Stimulated activated CD4-positive, alpha-beta T cell treated with anti-CD3 and anti-CD28 coated beads, TNF-alpha, amount 100 ng/mL, for 4 hours (primary cell): Measurements from ENCODE around the gene IL1RL1.

ENCODE experiments used
- DNase-seq, 3 experiments: peaks; one replicate each; pipeline ENCODE4 v3.0.0-alpha.2; 2020; ENCODE audit warnings: low read depth in 3 of 3

The IL1RL1 gene

DNA sequence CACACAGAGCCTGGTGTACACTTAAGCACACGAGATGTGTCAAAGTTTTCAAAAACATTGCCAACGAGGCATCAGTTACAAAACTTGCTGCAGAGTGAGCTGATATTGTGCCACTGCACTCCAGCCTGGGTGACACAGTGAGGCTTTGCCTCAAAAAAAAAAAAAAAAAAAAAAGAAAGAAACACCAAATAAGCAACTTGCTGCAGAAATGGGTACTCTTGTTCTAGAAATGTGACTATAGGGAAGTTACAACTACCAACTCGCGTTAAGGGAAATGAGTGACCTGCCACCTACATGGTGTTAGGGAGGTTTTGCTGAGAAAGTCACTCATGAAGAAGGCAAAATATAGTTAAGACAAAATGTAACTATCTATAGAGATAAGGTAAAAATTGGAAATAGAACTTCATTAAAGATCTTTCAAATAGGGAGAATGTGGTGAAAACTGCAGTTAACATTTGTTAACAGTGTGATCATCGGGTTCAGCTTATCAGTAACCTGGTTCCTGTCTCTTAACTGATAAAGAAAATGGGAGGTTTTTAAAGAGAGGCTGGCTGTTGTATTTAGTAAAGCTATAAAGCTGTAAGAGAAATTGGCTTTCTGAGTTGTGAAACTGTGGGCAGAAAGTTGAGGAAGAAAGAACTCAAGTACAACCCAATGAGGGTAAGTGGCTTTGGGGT is at the start of gene IL1RL1:
Gene IL1RL1 (plus strand): TSS at position 600 of the 677 bp plus-strand sequence. CDS start 26,702 bp downstream, outside the sequence.
- DNase-seq, result no peak

DNA sequence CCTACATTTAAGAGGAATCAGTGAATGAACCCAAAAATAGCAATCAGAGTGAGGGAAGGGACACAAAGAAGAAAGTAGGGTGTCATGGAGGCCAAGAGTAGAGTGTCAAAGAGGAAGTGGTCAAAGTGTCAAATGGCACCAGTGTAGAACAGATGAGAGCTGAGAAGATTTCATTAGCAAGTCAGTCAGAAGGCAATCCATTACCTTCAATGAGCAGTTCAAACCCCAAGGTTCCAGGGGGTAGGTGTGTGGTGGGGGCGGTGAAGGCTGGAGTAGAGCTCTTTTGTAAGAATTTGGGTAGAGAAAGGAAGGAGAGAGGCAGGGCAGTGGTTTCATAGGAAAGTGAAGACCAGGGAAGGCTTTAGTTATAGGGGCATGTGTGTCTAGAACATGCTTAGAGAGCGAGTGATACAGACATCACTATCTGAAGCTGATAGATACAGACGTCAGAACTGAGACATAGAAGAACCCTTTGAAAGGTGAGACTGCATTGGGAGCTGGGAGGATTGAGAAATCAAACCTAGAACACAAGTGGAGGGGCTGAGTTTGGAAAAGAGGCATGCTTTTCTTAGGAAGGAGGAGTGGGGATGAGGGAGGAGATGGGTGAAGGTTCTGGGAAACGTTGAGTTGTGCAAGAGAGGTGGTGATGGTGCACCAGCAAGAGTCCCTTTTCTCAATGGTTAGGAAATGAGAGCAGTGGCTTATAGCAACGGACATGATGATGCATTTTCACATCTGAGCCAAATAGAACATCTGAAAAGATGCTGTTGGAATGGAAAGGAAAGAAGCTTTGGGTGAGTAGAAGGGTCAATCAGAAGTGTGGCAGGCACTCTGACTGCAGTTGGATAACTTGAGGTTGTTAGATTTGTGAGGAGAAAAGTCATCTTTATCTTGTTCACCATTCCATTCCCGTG is 48.9 kb upstream of the IL1RL1 start:
- no peak for DNase-seq

DNA sequence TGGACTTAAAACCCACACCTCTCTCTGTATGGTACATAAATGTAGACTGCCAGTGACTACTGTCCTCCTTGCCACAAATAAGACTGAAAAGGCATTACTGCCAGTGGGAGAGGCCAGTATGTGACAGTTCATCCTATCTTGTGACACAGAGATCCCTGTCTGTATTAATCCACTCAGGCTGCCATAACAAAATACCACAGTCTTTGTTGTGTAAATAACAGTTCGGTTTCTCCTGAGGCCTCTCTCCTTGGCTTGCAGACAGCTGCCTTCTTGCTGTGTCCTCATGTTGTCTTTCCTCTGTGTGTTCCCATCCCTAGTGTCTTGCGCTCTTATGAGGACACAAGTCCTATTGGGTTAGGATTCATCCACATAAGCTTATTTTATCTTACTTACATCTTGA is 46.4 kb upstream of the IL1RL1 start:
- no peak for DNase-seq

DNA sequence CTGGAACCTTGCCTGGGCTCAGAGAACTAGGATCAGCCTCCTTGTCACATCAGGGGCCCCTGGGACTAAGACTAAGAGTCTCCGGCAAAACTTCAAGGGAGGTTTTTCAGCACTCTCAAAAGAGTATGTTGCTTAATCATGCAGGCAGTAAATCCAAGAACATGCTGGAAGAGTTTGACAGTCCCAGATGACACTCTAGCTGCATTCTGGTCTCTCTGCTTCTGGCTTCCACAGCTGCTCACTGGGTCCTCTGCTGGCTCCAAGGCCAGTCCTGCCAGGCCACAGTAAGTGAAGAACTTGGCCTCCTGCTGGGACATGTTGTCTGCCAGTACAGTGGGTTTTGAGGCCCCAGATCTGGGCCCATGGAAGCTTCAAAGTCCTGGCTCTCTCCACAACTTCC is 45.2 kb upstream of the IL1RL1 start:
- DNase-seq, result no peak

DNA sequence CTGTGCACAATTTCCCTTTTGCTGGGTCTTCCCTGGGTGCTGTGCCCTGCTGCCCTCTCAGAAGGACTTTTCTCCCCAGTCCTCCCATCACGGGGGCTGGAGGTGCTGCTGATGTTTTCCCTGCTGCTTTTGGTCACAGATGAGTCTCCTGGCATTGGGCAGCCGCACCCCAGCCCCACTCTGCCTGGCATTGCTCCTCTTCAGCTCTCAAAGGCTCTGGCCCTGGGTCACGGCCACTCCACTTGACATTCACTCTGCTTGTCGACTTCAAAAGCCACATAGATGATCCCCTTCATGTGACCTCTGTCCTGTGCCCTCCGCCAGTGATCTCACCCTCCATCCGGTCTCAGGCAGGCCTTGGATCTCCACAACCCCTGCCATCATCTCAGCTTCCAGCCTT is 43.6 kb upstream of the IL1RL1 start:
- DNase-seq, result no peak

DNA sequence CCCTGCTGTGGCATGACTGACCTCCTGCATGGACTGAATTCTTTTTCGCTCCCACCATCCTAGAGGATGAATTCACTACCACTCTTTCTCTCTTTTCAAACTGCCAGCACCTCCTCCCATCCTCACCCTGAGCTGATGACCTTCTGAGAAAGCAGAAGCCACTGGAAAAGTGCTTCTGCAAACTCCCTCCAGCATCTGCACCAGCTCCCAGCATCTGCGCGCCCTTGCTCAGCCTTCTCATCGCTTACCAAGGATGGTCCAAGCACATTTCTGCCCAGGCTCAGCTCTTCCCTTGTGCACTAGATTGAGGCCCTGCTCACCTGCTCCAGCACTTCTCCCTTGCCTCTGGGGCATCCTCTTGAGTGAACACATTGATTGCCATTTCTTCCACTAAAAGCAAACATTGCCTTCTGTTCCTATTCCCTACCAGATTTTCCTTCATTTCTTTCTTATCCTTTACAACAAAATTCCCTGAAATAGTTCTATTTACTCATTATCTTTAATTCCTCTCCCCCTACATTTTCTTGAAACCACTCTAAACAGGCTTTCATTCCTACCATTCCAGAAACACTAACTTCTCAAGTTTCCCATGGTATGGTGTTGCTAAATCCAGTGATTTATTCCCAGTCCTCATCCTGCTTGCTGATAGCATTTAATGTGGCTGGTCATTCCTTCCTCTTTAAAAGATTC is 42.7 kb upstream of the IL1RL1 start:
- no peak for DNase-seq

DNA sequence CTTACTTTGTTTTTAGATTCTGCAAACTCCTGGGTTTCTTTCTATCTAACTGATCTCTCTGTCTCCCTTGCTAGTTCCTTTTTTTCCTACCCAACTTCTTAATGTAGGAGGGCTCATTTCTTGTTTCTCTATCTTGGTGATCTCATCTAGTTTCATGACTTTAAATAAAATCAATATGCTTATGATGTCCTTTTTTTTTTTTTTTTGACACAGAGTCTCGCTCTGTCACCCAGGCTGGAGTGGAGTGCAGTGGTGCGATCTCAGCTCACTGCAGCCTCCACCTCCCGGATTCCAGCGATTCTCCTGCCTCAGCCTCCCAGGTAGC is 42.2 kb upstream of the IL1RL1 start:
- no peak for DNase-seq

DNA sequence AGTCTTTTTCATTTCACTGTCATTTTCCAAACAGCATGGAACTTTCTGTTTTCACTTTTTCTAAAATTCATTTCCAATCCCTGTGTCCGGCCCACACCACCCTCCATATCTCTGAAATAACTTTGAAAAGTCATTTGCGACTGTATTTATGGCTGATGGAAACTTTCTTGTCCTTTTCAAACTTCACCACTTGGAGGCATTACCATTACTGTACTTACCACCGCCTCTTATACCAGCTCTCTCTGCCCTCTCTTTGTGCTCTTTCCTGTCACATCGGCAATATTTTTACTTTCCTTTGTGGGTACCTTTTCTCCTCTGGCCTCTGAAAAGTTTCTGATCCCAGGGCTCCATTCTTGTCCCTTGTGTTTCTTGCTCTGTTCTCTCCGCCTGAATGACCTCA is 39.5 kb upstream of the IL1RL1 start:
- no peak for DNase-seq

DNA sequence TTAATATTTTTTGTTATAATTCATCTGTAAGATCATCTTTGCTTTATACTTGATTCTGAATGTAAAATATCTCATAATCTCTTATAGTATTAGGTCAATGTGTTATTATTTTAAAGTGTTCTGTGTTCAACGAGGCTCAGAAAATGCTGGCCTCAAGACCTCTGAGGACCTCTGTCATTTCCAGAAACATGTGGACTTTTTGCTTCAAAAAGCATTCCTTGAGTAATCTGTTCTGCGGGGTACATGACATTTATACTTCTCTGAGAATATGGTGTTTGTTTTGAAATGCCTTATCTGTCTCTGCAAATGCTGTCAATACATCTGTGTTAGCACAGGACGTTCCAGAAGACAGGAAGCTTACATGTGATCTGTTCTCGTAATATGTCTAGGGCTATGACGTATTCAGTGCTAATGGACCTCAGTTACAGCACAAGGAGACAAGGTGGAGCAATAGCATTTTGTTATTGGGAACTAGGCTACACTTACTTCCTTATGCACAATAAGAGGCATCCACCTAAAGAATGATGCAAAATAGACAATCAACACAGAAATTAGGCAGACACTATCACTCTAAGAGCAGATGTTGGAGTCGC is 37.6 kb upstream of the IL1RL1 start:
- DNase-seq, result no peak

DNA sequence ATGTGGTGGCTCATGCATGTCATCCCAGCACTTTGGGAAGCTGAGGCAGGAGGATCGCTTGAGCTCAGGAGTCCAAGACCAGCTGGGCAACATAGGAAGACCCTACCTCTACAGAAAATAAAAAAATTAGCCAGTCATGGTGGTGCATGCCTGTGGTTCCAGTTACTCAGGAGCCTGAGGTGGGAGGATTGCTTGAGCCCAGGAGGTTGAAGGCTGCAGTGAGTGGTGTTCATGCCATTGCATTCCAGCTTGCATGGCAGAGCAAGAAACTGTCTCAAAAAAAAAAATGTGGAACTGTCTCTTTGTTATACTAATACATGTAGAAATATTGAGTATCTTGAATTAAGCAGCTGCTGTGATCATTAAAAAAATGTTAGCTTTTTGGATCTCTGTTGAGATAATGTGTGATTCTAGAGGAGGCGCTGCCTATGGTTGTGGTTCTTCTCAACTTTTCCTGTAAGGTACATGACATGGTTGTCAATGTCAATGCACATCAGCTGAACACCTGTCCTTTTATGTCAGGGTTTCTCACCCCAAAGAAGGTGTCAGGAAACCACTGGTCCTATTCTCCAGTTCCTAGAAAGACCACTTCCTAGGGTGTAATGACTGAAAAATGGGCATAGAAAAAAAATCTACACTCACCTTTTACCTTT is 34.7 kb upstream of the IL1RL1 start:
- no peak for DNase-seq

DNA sequence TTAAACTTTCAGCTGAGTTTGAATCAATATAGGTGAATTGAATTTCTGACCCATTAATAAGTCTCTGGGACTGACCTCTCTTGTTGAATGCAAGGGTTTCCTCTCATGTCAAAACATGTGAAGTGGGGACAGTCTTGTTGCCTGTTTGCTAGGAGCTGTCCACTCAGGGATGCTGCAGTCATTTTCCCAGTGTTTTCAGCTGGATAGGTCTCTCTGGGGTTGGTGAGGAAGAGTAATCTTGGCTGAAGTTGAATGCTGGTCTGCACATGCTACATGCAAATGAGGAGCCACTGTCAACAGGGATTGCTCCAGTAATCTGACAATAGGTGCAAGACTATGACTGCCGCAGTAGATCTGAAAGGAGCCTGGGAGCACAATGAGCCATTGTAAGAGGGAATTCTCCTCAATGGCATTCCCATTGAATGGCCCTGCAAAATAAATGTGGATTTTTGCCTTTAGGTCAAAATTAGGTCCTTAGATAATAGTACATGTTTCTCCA is 34.1 kb upstream of the IL1RL1 start:
- no peak for DNase-seq

DNA sequence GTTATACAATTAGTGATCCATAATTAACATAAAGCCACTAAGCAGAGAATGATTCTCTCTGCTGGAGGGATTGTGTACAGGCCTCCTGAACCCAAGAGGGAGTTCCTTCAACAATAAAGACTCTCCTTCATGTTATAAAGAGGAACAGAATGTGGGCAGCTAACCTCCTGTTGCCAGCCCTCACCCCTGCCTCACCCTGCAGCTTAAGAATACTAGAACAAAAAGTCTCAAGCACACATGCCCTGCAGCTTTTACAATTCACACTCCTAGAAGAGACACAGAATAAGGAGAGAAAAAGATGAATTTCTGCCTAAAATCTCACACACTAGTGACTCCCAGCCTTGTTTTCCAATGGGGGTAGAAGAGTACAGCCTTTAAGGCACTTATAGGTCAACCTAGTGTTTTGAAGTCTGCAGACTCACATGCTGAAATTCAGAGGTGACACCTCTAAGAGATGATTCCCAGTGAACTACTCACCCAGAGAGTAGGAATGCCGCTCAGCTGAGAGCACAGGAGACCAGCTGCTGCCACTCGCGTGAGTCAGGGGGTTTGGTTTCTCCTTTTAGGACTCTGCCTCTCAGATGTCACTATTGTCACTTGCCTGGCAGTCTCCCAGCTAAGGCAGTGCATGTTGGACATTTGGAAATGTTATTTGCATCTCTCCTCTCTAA is 32.5 kb upstream of the IL1RL1 start:
- no peak for DNase-seq

DNA sequence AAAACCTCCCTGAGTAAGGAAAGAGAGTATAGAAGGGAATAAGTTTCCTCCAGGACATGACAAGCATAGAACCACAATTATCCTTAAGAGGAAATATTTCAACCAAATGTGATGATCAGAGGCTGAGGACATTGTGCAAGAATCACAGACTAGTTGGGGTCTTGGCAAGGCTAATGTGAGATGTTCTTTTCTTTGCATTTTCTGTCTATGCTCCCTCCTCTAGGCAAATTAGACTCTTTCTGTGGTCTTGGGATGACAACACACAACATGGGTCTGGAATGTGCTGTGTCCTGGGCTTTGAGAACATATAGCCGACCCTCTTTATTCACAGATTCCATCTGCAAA is 32.0 kb upstream of the IL1RL1 start:
- DNase-seq, result no peak

DNA sequence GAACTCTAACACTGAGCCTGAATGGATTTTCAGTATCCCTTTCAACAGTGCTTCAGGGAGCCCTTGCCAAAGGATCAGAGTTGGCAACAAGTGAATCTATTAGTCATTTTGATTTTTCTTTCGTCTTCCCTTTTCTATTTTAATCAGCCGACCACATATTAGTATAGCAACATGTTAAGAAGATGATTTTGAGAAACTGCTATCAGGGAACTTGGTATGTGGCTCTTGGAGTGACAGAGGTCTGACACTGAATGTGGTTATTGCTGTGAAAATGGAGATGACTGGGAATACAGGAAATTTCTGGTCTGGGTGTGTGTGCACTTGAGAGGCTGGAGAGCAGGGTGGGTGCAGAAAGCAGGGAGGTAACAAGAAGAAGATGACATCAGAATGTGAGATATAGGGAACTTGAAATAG is 28.7 kb upstream of the IL1RL1 start:
- no peak for DNase-seq

DNA sequence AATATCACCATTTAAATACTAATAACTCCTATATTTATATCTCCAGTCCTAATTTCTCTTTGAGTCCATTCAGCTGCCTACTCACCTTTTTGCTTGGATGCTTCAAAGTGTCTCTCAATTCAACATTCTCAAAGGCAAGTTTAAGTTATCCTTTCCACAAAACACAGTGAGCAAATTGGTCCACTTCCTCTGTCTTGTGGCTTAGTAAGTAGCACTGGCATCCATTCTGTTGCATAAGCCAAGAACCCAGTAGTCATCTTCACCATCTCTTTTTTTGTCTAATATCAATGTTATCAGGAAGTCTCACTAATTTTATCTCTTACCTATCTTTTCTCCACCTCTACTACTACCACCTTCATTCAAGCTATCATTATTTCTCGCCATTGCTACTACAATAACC is 27.4 kb upstream of the IL1RL1 start:
- no peak for DNase-seq

DNA sequence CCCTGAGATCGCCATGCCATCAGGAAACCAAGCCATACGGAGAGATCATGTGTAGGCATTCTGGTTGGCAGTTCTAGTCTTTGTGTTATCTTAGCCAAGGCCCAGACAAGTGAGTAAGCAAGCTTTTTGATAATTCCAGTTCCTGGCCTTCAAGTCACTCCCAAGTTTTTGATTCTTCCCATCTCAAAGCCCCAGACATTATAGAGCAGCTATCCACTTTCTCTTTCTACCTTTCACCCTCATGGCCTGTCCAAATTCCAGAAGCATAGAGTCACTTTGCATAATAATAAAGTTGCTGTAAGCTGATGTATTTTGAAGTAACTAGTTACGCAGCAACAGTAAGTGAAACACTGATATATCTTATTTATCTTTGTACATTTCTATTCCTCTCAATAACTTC is 26.8 kb upstream of the IL1RL1 start:
- no peak for DNase-seq

DNA sequence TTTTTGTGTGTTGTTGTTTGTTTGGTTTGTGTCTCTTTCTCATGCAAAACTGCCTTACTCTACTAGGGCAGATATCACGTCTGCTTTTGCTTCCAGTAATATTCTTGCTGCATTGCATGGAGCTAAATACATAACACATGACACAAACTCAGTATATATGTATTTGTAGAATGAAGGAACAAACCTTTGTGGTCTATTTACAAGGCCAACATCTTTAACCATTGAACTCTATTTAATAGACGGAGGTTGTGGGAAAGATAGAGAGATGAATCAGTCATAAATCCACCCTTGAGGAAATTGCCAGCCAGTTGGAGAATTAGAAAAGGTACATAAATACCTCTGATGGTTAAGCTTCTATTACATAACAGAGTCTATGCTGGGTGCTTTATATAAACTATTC is 26.0 kb upstream of the IL1RL1 start:
- DNase-seq, result no peak

DNA sequence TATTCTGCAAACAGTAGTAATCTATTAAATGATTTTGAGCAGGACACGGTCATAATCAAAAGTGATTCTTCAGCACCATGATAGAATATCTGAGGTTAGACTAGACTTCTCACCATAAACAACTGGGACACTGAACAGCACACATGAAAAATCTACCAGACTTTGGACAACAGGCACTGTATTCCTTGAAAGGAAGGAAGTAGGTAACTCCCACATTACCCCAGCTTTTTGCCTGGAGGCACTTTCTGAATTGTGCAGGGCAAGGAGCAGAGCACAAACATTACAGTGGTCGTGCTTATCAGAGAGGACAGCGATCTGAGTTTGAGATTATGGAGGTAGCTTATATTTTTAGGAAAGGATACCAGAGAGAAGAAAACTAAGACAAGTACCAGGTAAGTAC is 25.3 kb upstream of the IL1RL1 start:
- no peak for DNase-seq

DNA sequence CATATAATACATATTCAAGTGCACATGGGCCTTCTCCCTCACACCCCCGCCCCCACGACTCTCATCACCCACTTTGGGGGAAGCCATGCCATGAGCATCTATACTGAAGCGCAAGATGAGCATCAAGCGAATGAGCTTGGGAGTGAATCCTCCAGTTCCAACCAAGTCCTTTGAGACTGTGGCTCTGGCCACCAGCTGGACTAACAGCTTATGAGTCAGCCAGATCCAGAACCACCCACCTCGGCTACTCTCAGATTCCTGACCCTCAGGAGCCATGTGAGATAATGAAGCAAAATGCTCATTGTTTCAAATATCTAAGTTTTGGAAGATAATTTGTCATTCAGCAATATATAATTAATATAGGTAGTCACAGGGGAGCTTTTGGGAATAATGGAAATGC is 22.2 kb upstream of the IL1RL1 start:
- DNase-seq, result no peak

DNA sequence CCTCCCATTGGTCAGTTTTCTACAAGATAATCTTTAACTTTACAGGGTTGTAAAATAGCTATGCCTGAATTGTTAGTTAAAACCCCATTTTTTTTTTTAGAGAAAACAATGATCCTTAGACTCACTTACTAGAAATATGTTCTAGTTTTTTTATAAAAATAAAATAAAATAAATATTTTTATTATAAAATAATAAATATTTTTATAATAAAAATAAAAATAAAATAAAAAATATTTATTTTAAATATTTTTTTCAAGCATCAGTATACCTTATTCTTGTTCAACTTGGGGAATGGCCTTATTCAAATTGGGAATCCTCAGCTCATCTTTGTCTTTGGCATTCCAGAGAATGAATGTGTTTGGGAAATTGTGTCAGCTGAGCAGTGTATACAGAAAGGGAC is 20.8 kb upstream of the IL1RL1 start:
- DNase-seq, result no peak
